Esophagus muscularis mucosa (tissue), 4 donors: Measurements from ENCODE around the gene CPT1A. TPM values are rescaled to one million over a fixed set of nuclear protein-coding genes. Genes with fewer than 3 reads are reported as not detected.

ENCODE experiments used
- DNase-seq: peaks from one replicate; pipeline ENCODE4 v3.0.0-alpha.2; 2017; ENCODE audit errors: extremely low spot score
- H3K27ac ChIP-seq, 4 donors: fragments of 200-600 bp; sonication (generic); replicated peaks in 1 of 4; 1 replicate in 3 of 4; 2 replicates in 1 of 4; pipeline ENCODE4 v1.5.1; 2016 to 2019; ENCODE audit warnings: mild to moderate bottlenecking in 1 of 4
- H3K27me3 ChIP-seq, 4 donors: fragments of 200-600 bp; sonication (generic); one replicate each; pipeline versions ENCODE4 v1.5.1 to v1.6.0; 2016 to 2019
- H3K36me3 ChIP-seq, 4 donors: fragments of 200-600 bp; sonication (generic); one replicate each; pipeline ENCODE4 v1.5.1; 2016 to 2019
- H3K4me1 ChIP-seq, 4 donors: fragments of 200-600 bp; sonication (generic); one replicate each; pipeline ENCODE4 v1.5.1; 2016 to 2019
- H3K4me3 ChIP-seq, 4 donors: fragments of 200-600 bp; sonication (generic); 1 replicate in 2 of 4; 2 replicates in 2 of 4; pipeline ENCODE4 v1.5.1; 2016 to 2019; ENCODE audit warnings: mild to moderate bottlenecking in 4 of 4, moderate library complexity in 1 of 4
- H3K9me3 ChIP-seq, 4 donors: fragments of 200-600 bp; sonication (generic); 1 replicate in 3 of 4; 2 replicates in 1 of 4; pipeline ENCODE4 v1.5.1; 2016 to 2019
- CTCF ChIP-seq, 3 experiments: fragments of 200-600 bp in 2 of 3; fragments of 450-650 bp in 1 of 3; sonication (generic) in 2 of 3; IDR thresholded peaks; one replicate each; pipeline ENCODE4 v1.5.1; 2017 to 2019; ENCODE audit warnings: antibody characterized with exemption in 3 of 3, mild to moderate bottlenecking in 2 of 3, moderate library complexity in 1 of 3
- EP300 ChIP-seq: sonication (generic); formaldehyde crosslinking; IDR thresholded peaks from one replicate; pipeline ENCODE4 v1.6.1; 2017; ENCODE audit warnings: antibody characterized with exemption
- POLR2A ChIP-seq: fragments of 450-650 bp; IDR thresholded peaks from one replicate; pipeline ENCODE4 v1.6.1; 2017; ENCODE audit warnings: antibody characterized with exemption, moderate library complexity, mild to moderate bottlenecking, low read depth
- POLR2AphosphoS5 ChIP-seq, 2 donors: sonication (generic); formaldehyde crosslinking; IDR thresholded peaks; one replicate each; pipeline ENCODE4 v1.6.1; 2017; ENCODE audit warnings: antibody characterized with exemption in 2 of 2
- WGBS: methylation state at CpG from one replicate; pipeline ENCODE4 v1.1.5; 2018; 5-methylcytosine and 5-hydroxymethylcytosine counted together
- intact Hi-C: fragments of 100-400 bp; cut with DNase I; formaldehyde crosslinking; loops from one replicate; pipeline ENCODE4 v1.15.1; 2023
- total RNA-seq, 4 donors: library from RNA; depleted of rRNA; stranded (reverse); fragments of >200 nt; gene quantifications; one replicate each; pipeline versions ENCODE4 v1.1.0 to v1.2.1, GENCODE V29; 2016

Gene CPT1A
- total RNA-seq, 4 donors from 2014 or later: 36.1 to 122 (median 77.5) TPM

- no peaks in the 10 kb centered on the region for H3K9me3 ChIP-seq
- no peak overlapping the region for H3K27ac ChIP-seq
- H3K4me1 ChIP-seq: peaks cover 0 to 7% (median 7%) of the 10 kb centered on the region in 4 donors
- no peak for DNase-seq
- TF ChIP-seq POLR2AphosphoS5 (IDR thresholded peaks at IDR 0.05) (no peak), POLR2A (no peak), EP300 (no peak), CTCF (IDR thresholded peaks at IDR 0.05) (no peak)
- H3K4me3 ChIP-seq: no peak overlapping the region
- H3K27me3 ChIP-seq: no peaks in the 10 kb centered on the region
- intact Hi-C loops: no loop called here
- peaks cover 82 to 98% (median 98%) of the 10 kb centered on the region in 4 donors for H3K36me3 ChIP-seq
- WGBS: 86% methylated on average over 12 of the region's 12 CpGs
These were observed 70.9 kb downstream of the CPT1A start for GRCh38 chr11:68770781-68771180.

GRCh38 chr11:68767672-68768071 is 74.0 kb downstream of the CPT1A start:
- DNase-seq: no peak
- H3K36me3 ChIP-seq: peaks cover 65 to 98% (median 97%) of the 10 kb centered on the region in 4 donors
- H3K9me3 ChIP-seq: no peaks in the 10 kb centered on the region
- TF ChIP-seq EP300: no peak
- TF ChIP-seq POLR2AphosphoS5 (IDR thresholded peaks at IDR 0.05): no peak
- no peak for TF ChIP-seq CTCF (IDR thresholded peaks at IDR 0.05)
- H3K4me1 ChIP-seq: no peaks in the 10 kb centered on the region
- H3K4me3 ChIP-seq: no peak overlapping the region
- no peaks in the 10 kb centered on the region for H3K27me3 ChIP-seq
- H3K27ac ChIP-seq: no peak overlapping the region
- WGBS: 88% methylated on average over 11 of the region's 11 CpGs
- intact Hi-C loops: no loop called here

GRCh38 chr11:68766786-68767185 is 74.9 kb downstream of the CPT1A start:
- intact Hi-C loops: no loop called here
- no peak for DNase-seq
- WGBS: 94% methylated on average over 8 of the region's 8 CpGs

GRCh38 chr11:68764746-68765145 is 77.0 kb downstream of the CPT1A start:
- no peaks in the 10 kb centered on the region for H3K9me3 ChIP-seq
- no peak overlapping the region for H3K4me3 ChIP-seq
- H3K27ac ChIP-seq: no peak overlapping the region
- no peak for TF ChIP-seq POLR2A
- TF ChIP-seq CTCF (IDR thresholded peaks at IDR 0.05): no peak
- TF ChIP-seq POLR2AphosphoS5 (IDR thresholded peaks at IDR 0.05): no peak
- TF ChIP-seq EP300: no peak
- no peak for DNase-seq
- H3K36me3 ChIP-seq: peaks cover 67 to 98% (median 97%) of the 10 kb centered on the region in 4 donors
- intact Hi-C loops: no loop called here
- no peaks in the 10 kb centered on the region for H3K4me1 ChIP-seq
- no peaks in the 10 kb centered on the region for H3K27me3 ChIP-seq
- WGBS: 89% methylated on average over 16 of the region's 16 CpGs

More at GRCh38 chr11:68766786-68767185, 74.9 kb downstream of the CPT1A start:
- TF ChIP-seq POLR2A (no peak), CTCF (IDR thresholded peaks at IDR 0.05) (no peak), EP300 (no peak), POLR2AphosphoS5 (IDR thresholded peaks at IDR 0.05) (no peak)
- Histone ChIP-seq H3K27ac (no peak overlapping the region), H3K27me3 (no peaks in the 10 kb centered on the region), H3K4me3 (no peak overlapping the region), H3K9me3 (no peaks in the 10 kb centered on the region), H3K4me1 (no peaks in the 10 kb centered on the region), H3K36me3 (peaks cover 65 to 98% (median 97%) of the 10 kb centered on the region in 4 donors)
